GM23338 (cell line): Measurements from ENCODE around the gene MVP. TPM values are rescaled to one million over a fixed set of nuclear protein-coding genes. Genes with fewer than 3 reads are reported as not detected.
A peak's percentile ranks its signal among the peaks of the same experiment; 100 is the strongest.
"Not testable (repeated sequence)": the region's sequence is repeated elsewhere in the genome, so short reads cannot be mapped to it uniquely, and the experiment has no call there.

Experiments
- ATAC-seq: fragments of 200-7000 bp; cut with Tn5 transposase; 3 replicates; pipeline ENCODE4 v1.9.1; 2020
- DNase-seq: peaks from one replicate; pipeline ENCODE4 v3.0.0-alpha.2; 2015; ENCODE audit warnings: low spot score
- H2AFZ ChIP-seq: fragments of 200-600 bp; sonication (generic); 2 replicates; pipeline ENCODE4 v1.8.0; 2016; ENCODE audit warnings: antibody characterized with exemption, mild to moderate bottlenecking, moderate library complexity
- H3F3A ChIP-seq: fragments of 200-600 bp; sonication (generic); replicated peaks from 2 replicates; pipeline ENCODE4 v1.8.0; 2017; ENCODE audit warnings: antibody characterized with exemption, mixed run types, low read depth
- H3K27ac ChIP-seq: fragments of 200-600 bp; sonication (generic); 2 replicates; pipeline ENCODE4 v1.6.1; 2016; ENCODE audit warnings: low read depth
- H3K27me3 ChIP-seq: fragments of 200-600 bp; sonication (generic); 2 replicates; pipeline ENCODE4 v1.8.0; 2016; ENCODE audit warnings: mild to moderate bottlenecking, mixed run types, moderate library complexity; ENCODE audit not compliant: insufficient read depth
- H3K36me3 ChIP-seq: fragments of 200-600 bp; sonication (generic); 2 replicates; pipeline ENCODE4 v1.8.0; 2016; ENCODE audit warnings: mild to moderate bottlenecking; ENCODE audit not compliant: insufficient read depth
- H3K4me1 ChIP-seq: fragments of 200-600 bp; sonication (generic); 2 replicates; pipeline ENCODE4 v1.8.0; 2016; ENCODE audit warnings: mild to moderate bottlenecking, moderate library complexity; ENCODE audit not compliant: insufficient read depth
- H3K4me2 ChIP-seq: fragments of 200-600 bp; sonication (generic); 2 replicates; pipeline ENCODE4 v1.7.1; 2017; ENCODE audit warnings: mixed run types
- H3K4me3 ChIP-seq: fragments of 200-600 bp; sonication (generic); 2 replicates; pipeline ENCODE4 v1.6.1; 2016; ENCODE audit warnings: mixed run types
- H3K79me2 ChIP-seq: fragments of 200-600 bp; sonication (generic); replicated peaks from 2 replicates; pipeline ENCODE4 v1.8.0; 2017; ENCODE audit warnings: mild to moderate bottlenecking; ENCODE audit not compliant: insufficient read depth
- H3K9me2 ChIP-seq: fragments of 200-600 bp; sonication (generic); 2 replicates; pipeline ENCODE4 v1.8.0; 2017; ENCODE audit not compliant: insufficient read depth
- H4K20me1 ChIP-seq: fragments of 200-600 bp; sonication (generic); replicated peaks from 2 replicates; pipeline ENCODE4 v1.8.0; 2017; ENCODE audit warnings: mild to moderate bottlenecking; ENCODE audit not compliant: insufficient read depth
- H3K27ac Mint-ChIP-seq: 2 replicates; pipeline ENCODE4 v1.8.0; 2020; ENCODE audit warnings: inconsistent platforms, mild to moderate bottlenecking, moderate library complexity, mixed read lengths
- H3K27me3 Mint-ChIP-seq: 3 replicates; pipeline ENCODE4 v1.8.0; 2022; ENCODE audit warnings: low read depth, mild to moderate bottlenecking, moderate library complexity, mixed read lengths, inconsistent platforms; ENCODE audit not compliant: insufficient read depth, poor library complexity
- H3K36me3 Mint-ChIP-seq: 3 replicates; pipeline ENCODE4 v1.8.0; 2021; ENCODE audit warnings: low read depth, mild to moderate bottlenecking, inconsistent platforms, moderate library complexity, mixed read lengths
- H3K4me1 Mint-ChIP-seq: 3 replicates; pipeline ENCODE4 v1.8.0; 2020; ENCODE audit warnings: mild to moderate bottlenecking, inconsistent platforms, mixed read lengths
- H3K4me3 Mint-ChIP-seq: 3 replicates; pipeline ENCODE4 v1.8.0; 2021; ENCODE audit warnings: moderate library complexity, mild to moderate bottlenecking, inconsistent platforms, mixed read lengths
- H3K9me3 Mint-ChIP-seq: 3 replicates; pipeline ENCODE4 v1.8.0; 2020; ENCODE audit warnings: moderate library complexity, mild to moderate bottlenecking, inconsistent platforms, mixed read lengths
- CREB1 ChIP-seq: fragments of 250-450 bp; sonication (Bioruptor Pico); IDR thresholded peaks from 2 replicates; pipeline ENCODE4 v1.5.0; 2020; ENCODE audit warnings: low read depth, mild to moderate bottlenecking, moderate library complexity
- POLR2AphosphoS5 ChIP-seq: IDR thresholded peaks from 2 replicates; pipeline ENCODE4 v1.6.1; 2016; ENCODE audit warnings: antibody characterized with exemption, low read depth
- STAT1 ChIP-seq: IDR thresholded peaks from one replicate; pipeline ENCODE4 v1.6.1; 2016; ENCODE audit warnings: antibody characterized with exemption; ENCODE audit not compliant: unreplicated experiment
- ZNF114 ChIP-seq: fragments of 250-450 bp; sonication (Bioruptor Pico); IDR thresholded peaks from 2 replicates; pipeline ENCODE4 v1.5.0; 2020; ENCODE audit warnings: mild to moderate bottlenecking, moderate library complexity
- long read RNA-seq: library from polyadenylated mRNA; unstranded; transcript quantifications from one replicate; pipeline ENCODE4 v2.0.0, GENCODE V29; 2020; ENCODE audit not compliant: unreplicated experiment
- polyA plus RNA-seq: library from polyadenylated mRNA; unstranded; fragments of >200 nt; fragmentation: Nextera tagmentation; extraction: Ambion mirVana; gene quantifications from 2 replicates; pipeline ENCODE4 v1.2.1, GENCODE V29; 2016
- total RNA-seq: library from RNA; depleted of rRNA; stranded (reverse); fragments of >200 nt; shearing (Covaris generic); gene quantifications from 2 replicates; pipeline ENCODE4 v1.2.3, GENCODE V29; 2014; rRNA removed
- TF ChIP-seq, protein P1 (sequence below), 2 experiments: fragments of 200-600 bp in 1 of 2; sonication (generic) in 1 of 2; conservative IDR thresholded peaks; 2 replicates each; pipeline versions ENCODE4 v1.5.1 to v1.6.1; 2016 to 2017; ENCODE audit warnings: antibody characterized with exemption in 2 of 2, low read depth in 2 of 2, mild to moderate bottlenecking in 2 of 2, moderate library complexity in 1 of 2
- TF ChIP-seq, protein P2 (sequence below): IDR thresholded peaks from one replicate; pipeline ENCODE4 v1.6.1; 2018; ENCODE audit warnings: antibody characterized with exemption; ENCODE audit not compliant: unreplicated experiment
- TF ChIP-seq, protein P3 (sequence below): IDR thresholded peaks from 2 replicates; pipeline ENCODE4 v1.6.1; 2016; ENCODE audit warnings: antibody characterized with exemption
- TF ChIP-seq, protein P4 (sequence below): fragments of 250-450 bp; sonication (Bioruptor Pico); IDR thresholded peaks from 2 replicates; pipeline ENCODE4 v1.5.0; 2020; ENCODE audit warnings: mild to moderate bottlenecking, moderate library complexity

The MVP gene
- 2.6 and 3.7 TPM in 2 replicates for total RNA-seq
- polyA plus RNA-seq: 1.4 and 2.0 TPM in 2 replicates
- long read RNA-seq, partial matches to known transcripts: 0 of 1 reads
- long read RNA-seq, other reads (novel, unspliced or antisense): 1 of 1 reads

DNA sequence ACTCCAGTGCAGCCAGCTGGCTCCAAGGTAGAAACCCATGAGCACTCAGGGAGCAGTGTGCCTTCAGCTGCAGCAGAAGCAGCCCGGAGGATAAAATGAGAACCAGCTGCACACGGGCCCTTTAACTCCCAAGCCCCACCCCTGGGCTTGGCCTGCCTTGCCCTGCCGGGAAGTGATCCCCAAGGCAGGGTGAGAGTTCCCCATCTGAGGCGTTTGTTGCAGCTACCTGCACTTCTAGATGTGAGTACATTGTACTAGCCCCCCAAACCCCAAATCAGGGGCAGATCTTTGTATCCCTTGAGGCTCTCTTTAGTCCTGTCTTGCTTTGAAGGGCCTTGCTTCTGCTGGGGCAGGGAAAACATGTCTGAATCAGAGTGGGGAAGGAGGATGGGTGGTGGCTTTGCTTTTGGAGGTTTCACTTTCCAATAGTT, at the start of gene MVP:
TSS of gene MVP (plus strand) at position 192 of the 431 bp plus-strand sequence. CDS start 10,088 bp downstream, outside the sequence.
- Histone ChIP-seq H3F3A (peaks cover 21% of the 10 kb centered on the region; the same call in 1 of the 2 replicates), H4K20me1 (peaks cover 5% of the 10 kb centered on the region; the same call in 1 of the 2 replicates), H3K4me1 (peaks cover 16% of the 10 kb centered on the region; the same call in 1 of the 2 replicates), H3K4me2 (no peak within 1 kb of the TSS), H3K4me3 (no peak within 1 kb of the TSS), H3K79me2 (peaks cover 17% of the 10 kb centered on the region), H3K36me3 (peaks cover 13% of the 10 kb centered on the region), H3K27ac (peak within 1 kb of the TSS; percentile 55; the same call in 1 of the 2 replicates), H3K9me2 (no peaks in the 10 kb centered on the region), H2AFZ (no peak within 1 kb of the TSS), H3K27me3 (no peaks in the 10 kb centered on the region)
- Mint-ChIP-seq H3K36me3 (peaks cover 35% of the 10 kb centered on the region), H3K9me3 (peaks cover 4% of the 10 kb centered on the region; the same call in 1 of the 3 replicates), H3K4me1 (peaks cover 34% of the 10 kb centered on the region), H3K4me3 (peak within 1 kb of the TSS; percentile 21; the same call in 2 of the 3 replicates), H3K27me3 (peaks cover 16% of the 10 kb centered on the region), H3K27ac (no peak within 1 kb of the TSS)
- TF ChIP-seq, protein P1, sequence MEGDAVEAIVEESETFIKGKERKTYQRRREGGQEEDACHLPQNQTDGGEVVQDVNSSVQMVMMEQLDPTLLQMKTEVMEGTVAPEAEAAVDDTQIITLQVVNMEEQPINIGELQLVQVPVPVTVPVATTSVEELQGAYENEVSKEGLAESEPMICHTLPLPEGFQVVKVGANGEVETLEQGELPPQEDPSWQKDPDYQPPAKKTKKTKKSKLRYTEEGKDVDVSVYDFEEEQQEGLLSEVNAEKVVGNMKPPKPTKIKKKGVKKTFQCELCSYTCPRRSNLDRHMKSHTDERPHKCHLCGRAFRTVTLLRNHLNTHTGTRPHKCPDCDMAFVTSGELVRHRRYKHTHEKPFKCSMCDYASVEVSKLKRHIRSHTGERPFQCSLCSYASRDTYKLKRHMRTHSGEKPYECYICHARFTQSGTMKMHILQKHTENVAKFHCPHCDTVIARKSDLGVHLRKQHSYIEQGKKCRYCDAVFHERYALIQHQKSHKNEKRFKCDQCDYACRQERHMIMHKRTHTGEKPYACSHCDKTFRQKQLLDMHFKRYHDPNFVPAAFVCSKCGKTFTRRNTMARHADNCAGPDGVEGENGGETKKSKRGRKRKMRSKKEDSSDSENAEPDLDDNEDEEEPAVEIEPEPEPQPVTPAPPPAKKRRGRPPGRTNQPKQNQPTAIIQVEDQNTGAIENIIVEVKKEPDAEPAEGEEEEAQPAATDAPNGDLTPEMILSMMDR (conservative IDR thresholded peaks at IDR 0.05; ENCODE audit: low read depth in 2 of 2): no peak
- TF ChIP-seq, protein P2, sequence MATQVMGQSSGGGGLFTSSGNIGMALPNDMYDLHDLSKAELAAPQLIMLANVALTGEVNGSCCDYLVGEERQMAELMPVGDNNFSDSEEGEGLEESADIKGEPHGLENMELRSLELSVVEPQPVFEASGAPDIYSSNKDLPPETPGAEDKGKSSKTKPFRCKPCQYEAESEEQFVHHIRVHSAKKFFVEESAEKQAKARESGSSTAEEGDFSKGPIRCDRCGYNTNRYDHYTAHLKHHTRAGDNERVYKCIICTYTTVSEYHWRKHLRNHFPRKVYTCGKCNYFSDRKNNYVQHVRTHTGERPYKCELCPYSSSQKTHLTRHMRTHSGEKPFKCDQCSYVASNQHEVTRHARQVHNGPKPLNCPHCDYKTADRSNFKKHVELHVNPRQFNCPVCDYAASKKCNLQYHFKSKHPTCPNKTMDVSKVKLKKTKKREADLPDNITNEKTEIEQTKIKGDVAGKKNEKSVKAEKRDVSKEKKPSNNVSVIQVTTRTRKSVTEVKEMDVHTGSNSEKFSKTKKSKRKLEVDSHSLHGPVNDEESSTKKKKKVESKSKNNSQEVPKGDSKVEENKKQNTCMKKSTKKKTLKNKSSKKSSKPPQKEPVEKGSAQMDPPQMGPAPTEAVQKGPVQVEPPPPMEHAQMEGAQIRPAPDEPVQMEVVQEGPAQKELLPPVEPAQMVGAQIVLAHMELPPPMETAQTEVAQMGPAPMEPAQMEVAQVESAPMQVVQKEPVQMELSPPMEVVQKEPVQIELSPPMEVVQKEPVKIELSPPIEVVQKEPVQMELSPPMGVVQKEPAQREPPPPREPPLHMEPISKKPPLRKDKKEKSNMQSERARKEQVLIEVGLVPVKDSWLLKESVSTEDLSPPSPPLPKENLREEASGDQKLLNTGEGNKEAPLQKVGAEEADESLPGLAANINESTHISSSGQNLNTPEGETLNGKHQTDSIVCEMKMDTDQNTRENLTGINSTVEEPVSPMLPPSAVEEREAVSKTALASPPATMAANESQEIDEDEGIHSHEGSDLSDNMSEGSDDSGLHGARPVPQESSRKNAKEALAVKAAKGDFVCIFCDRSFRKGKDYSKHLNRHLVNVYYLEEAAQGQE: no peak
- TF ChIP-seq, protein P3, sequence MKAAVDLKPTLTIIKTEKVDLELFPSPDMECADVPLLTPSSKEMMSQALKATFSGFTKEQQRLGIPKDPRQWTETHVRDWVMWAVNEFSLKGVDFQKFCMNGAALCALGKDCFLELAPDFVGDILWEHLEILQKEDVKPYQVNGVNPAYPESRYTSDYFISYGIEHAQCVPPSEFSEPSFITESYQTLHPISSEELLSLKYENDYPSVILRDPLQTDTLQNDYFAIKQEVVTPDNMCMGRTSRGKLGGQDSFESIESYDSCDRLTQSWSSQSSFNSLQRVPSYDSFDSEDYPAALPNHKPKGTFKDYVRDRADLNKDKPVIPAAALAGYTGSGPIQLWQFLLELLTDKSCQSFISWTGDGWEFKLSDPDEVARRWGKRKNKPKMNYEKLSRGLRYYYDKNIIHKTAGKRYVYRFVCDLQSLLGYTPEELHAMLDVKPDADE: no peak
- TF ChIP-seq ZNF114 (CRISPR knock-in tag) (no peak), CREB1 (CRISPR knock-in tag) (no peak), POLR2AphosphoS5 (no peak), STAT1 (no peak)
- TF ChIP-seq, protein P4, sequence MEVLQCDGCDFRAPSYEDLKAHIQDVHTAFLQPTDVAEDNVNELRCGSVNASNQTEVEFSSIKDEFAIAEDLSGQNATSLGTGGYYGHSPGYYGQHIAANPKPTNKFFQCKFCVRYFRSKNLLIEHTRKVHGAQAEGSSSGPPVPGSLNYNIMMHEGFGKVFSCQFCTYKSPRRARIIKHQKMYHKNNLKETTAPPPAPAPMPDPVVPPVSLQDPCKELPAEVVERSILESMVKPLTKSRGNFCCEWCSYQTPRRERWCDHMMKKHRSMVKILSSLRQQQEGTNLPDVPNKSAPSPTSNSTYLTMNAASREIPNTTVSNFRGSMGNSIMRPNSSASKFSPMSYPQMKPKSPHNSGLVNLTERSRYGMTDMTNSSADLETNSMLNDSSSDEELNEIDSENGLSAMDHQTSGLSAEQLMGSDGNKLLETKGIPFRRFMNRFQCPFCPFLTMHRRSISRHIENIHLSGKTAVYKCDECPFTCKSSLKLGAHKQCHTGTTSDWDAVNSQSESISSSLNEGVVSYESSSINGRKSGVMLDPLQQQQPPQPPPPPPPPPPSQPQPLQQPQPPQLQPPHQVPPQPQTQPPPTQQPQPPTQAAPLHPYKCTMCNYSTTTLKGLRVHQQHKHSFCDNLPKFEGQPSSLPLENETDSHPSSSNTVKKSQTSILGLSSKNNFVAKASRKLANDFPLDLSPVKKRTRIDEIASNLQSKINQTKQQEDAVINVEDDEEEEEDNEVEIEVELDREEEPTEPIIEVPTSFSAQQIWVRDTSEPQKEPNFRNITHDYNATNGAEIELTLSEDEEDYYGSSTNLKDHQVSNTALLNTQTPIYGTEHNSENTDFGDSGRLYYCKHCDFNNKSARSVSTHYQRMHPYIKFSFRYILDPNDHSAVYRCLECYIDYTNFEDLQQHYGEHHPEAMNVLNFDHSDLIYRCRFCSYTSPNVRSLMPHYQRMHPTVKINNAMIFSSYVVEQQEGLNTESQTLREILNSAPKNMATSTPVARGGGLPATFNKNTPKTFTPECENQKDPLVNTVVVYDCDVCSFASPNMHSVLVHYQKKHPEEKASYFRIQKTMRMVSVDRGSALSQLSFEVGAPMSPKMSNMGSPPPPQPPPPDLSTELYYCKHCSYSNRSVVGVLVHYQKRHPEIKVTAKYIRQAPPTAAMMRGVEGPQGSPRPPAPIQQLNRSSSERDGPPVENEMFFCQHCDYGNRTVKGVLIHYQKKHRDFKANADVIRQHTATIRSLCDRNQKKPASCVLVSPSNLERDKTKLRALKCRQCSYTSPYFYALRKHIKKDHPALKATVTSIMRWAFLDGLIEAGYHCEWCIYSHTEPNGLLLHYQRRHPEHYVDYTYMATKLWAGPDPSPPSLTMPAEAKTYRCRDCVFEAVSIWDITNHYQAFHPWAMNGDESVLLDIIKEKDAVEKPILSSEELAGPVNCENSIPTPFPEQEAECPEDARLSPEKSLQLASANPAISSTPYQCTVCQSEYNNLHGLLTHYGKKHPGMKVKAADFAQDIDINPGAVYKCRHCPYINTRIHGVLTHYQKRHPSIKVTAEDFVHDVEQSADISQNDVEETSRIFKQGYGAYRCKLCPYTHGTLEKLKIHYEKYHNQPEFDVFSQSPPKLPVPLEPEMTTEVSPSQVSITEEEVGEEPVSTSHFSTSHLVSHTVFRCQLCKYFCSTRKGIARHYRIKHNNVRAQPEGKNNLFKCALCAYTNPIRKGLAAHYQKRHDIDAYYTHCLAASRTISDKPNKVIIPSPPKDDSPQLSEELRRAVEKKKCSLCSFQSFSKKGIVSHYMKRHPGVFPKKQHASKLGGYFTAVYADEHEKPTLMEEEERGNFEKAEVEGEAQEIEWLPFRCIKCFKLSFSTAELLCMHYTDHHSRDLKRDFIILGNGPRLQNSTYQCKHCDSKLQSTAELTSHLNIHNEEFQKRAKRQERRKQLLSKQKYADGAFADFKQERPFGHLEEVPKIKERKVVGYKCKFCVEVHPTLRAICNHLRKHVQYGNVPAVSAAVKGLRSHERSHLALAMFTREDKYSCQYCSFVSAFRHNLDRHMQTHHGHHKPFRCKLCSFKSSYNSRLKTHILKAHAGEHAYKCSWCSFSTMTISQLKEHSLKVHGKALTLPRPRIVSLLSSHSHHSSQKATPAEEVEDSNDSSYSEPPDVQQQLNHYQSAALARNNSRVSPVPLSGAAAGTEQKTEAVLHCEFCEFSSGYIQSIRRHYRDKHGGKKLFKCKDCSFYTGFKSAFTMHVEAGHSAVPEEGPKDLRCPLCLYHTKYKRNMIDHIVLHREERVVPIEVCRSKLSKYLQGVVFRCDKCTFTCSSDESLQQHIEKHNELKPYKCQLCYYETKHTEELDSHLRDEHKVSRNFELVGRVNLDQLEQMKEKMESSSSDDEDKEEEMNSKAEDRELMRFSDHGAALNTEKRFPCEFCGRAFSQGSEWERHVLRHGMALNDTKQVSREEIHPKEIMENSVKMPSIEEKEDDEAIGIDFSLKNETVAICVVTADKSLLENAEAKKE: no peak
- DNase-seq: no peak
- no peak for ATAC-seq

DNA sequence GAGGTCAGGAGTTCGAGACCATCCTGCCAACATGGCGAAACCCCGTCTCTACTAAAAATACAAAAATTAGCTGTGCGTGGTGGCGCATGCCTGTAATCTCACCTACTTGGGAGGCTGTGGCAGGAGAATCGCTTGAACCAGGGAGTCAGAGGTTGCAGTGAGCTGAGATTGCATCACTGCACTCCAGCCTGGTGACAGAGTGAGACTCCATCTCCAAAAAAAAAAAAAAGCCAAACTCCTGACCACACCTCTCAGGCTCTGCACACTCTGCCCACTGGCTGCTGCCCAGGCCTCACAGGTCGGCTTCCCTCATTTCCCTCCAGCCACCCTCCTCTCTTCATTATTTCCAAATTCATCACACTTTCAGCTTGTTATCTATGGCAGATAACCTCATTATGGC, 47.9 kb upstream of the MVP start:
- H3K4me1 ChIP-seq, H3K4me3 ChIP-seq, H3K4me2 ChIP-seq, H3K27ac ChIP-seq, H3K27me3 ChIP-seq, H3F3A ChIP-seq, H3K27ac Mint-ChIP-seq, H3K9me2 ChIP-seq, ATAC-seq, H4K20me1 ChIP-seq, H3K36me3 ChIP-seq, H3K9me3 Mint-ChIP-seq, H3K4me1 Mint-ChIP-seq, H3K79me2 ChIP-seq, H3K27me3 Mint-ChIP-seq, H3K4me3 Mint-ChIP-seq, H3K36me3 Mint-ChIP-seq, DNase-seq: not testable (repeated sequence)
- H2AFZ ChIP-seq: peak overlapping the region; percentile 76
